SKM-1 treated with dmso at 0.1 percent for 144 hours (cell line): ENCODE data around the gene KIAA1328.

ENCODE experiments used
- DNase-seq: peaks from one replicate; lab custom pipeline; 2025; ENCODE audit not compliant: unreplicated experiment; lab: John Stamatoyannopoulos, UW

Gene KIAA1328

DNA sequence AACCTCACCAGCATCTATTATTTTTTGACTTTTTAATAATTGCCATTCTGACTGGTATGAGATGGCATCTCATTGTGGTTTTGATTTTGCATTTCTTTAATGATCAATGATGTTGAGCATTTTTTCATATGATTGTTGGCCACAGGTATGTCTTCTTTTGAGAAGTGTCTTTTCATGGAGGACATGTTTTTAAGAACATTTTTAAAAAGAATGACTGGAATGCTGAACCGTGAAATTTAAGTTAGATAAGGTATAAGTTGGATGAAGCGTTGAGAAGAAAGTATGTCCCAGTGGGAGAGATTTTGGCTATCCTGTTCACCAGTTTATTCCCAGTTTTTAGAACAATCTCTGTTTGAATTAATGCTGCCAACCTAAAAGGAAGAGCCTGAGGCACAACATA lies 370.8 kb downstream of the KIAA1328 start:
- no peak for DNase-seq

DNA sequence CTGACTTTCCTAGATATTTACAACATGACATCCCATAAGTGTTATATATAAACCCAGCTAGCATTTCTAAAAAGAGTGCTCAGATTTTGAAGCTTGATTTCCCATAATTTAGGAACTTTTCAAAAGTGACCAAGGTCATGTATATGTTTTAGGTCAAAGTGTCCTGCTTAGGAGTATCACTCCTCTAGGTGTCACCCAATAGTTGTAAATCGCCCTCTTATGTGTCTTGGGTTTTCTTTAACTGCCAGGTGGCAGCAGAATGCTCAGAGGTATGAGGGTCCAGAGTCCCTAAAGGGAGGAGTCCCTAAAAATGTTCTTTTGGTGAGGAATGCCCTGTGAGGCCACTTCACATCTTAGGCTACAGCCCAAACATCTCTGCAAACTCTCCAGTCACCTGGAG lies 378.4 kb downstream of the KIAA1328 start:
- no peak for DNase-seq

GRCh38 chr18:37210781-37211180 lies 381.9 kb downstream of the KIAA1328 start:
- DNase-seq = no peak

GRCh38 chr18:37218022-37218590 lies 389.2 kb downstream of the KIAA1328 start:
- no peak for DNase-seq

DNA sequence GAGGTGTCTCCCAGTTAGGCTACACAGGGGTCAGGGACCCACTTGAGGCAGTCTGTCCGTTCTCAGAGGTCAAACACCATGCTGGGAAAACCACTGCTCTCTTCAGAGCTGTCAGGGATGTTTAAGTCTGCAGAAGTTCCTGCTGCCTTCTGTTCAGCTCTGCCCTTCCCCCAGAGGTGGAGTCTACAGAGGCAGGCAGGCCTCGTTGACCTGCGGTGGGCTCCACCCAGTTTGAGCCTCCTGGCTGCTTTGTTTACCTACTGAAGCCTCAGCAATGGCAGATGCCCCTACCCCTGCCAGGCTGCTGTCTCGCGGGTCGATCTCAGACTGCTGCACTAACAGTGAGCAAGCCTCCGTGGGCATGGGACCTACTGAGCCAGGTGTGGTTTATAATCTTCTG lies 390.3 kb downstream of the KIAA1328 start:
- DNase-seq = no peak

DNA sequence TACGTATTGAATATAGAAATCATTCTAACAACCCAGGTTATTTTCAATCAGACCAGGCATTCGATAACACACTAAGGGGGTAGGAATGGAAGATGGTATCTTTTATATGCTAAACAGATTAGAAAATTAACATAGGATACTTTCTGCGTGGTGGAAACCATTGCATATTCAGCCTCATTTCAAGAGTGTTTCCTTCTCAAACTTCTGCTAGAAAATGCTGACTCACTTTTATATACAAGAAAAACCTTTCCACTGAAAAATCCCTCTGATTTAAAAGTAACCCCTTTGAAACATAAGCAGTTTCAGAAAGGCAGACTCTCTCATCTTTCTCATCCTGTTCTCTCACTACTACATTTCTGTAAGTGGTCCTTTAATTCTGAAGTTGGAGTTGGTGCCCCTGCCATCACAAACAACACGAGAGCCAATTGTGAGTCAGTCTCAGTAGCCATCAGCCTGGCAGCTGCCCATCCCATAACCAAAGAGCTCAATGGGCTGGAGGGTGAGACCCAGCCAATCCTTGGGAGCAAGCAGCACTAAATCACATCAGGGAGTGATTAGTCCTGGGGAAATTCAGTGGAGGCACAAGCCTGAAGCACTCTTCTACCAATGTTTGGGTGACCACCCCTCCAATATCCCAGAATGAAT lies 393.5 kb downstream of the KIAA1328 start:
- no peak for DNase-seq

- DNase-seq = no peak
Observed at GRCh38 chr18:37222999-37223378, 394.1 kb downstream of the KIAA1328 start.

GRCh38 chr18:37225279-37225678 lies 396.4 kb downstream of the KIAA1328 start:
- no peak for DNase-seq

DNA sequence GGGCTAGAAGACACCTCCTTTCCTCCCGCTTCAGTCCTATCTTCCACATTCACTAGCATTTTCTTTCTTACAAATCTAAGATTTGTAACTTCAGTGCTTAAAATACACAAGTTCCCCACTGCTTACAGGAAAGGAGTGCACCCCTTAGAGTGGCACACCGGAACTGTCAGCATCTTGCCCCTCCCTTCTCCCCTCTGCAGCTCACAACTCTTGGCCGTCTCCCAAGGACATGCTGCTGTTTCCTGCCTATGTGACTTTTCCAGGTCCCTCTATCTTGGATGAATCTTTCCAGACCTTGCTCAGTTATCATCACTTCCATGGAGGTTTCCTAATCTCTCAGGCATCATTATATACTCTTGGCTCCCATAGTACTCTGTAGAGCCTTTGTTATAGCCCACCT lies 401.8 kb downstream of the KIAA1328 start:
- no peak for DNase-seq

- no peak for DNase-seq
Observed at GRCh38 chr18:37231251-37231650, 402.3 kb downstream of the KIAA1328 start.

- no peak for DNase-seq
Observed at GRCh38 chr18:37235583-37235982, 406.7 kb downstream of the KIAA1328 start.

DNA sequence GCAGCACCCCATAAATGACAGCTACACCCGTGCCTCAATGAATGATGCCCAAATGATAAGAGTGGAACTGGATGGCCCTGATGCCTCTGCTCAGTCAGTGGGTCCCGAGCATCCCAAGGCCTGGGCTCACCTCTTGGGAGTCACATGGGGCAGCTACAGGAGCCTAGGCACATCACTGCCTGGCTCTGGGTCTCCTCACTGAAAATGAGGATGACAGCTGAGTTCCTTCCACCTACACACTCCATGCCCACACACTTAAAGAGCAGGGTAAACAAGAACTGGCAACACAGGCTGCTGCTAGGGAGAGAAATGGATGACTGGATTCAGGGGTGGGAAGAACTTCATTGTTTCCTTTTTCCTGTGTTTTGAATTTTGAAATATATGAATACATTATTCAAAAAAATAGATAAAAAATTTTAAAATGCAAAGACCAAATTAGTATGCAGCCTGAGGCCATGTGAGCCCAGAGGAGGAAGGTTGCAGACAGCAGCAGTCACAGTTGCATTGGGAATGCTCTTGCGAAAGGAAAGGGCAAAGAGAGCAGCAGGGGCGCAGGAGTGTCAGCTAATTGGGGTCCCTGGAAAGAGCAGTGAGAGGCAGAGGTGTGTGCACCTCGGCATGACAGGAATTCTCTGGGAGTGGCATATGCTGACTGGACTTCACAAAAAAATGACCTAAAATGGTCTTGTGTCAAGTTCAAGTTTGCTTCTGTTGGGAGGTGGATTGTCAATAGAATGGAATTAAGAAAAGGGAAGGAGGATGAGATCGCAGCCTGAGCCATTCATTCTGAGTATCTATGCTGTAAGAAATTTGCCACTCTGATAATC lies 409.6 kb downstream of the KIAA1328 start:
- no peak for DNase-seq

DNA sequence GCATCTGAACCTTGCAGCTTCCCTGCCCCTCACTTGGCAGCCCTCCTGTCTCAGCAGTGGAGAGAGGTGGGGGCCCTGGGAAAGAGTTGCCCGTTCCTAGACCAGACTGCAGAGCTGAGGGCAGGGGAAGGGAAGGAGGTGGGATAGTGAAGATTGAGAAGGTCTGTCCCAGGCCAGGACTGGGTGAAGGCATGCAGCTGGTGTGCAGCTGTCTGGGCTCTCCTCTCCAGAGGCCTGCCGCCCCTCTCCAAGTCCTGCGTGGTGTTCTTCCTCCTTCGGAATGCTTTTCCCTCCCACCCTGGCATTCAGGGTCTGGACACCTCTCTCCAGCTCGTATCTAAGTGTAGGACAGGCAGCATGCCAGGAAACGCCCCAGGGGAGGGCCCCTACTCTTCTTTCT lies 413.2 kb downstream of the KIAA1328 start:
- no peak for DNase-seq

DNA sequence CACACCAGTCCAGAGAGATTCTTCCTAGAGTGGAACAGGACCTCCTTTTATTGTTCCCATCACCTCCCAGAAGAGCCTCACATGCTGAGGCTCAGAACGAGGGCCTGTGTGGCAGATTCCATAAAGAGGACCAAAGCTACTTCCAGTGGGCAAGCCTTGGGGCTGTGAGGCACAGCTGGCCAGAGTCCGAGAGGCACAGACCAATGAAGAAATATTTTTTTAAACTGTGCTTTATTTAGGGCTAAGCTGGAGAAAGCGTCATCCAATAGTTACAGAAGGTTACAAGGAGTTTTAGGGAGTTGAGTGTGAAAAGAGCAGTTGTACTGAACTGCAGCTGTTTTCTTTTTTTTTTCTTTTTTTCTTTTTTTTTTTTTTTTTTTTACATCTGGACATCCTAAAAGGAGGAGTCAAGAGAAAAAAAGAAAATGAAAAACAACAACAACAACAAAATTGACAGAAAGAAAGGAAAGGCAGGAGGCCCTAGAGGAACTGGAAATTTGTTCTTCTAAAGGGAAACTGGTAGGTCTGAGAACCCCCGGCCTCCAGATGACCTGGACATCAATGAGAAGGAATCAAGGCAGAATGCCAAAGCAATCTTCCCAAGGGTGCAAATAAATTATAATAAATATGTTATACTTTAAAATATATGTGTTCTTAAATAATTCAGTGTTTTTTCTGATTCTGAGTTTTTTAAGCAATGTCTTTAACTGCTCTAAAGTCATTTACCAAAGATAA lies 414.1 kb downstream of the KIAA1328 start:
- DNase-seq = no peak

DNA sequence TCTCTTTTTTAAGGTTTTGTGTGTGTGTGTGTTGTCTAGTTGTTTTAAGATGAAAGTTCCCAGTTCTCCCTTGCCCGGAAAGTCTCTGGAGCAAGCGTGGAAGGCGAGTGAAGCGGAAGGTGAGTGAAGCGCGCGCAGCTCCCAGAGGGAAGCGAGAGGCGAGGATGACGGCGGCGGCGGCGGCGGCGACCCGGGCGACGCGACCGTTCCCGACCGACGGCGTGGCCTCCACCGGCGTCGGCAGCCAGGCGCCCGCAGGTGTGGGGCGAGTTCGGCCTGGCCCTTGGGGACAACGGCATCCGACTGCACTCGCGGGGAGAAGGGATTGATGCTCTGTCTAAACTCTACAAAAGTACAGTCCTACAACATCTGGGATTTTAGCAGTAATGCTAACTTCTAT lies 414.8 kb downstream of the KIAA1328 start:
- no peak for DNase-seq

- DNase-seq = no peak
Observed at GRCh38 chr18:37244618-37245017, 415.7 kb downstream of the KIAA1328 start.

DNA sequence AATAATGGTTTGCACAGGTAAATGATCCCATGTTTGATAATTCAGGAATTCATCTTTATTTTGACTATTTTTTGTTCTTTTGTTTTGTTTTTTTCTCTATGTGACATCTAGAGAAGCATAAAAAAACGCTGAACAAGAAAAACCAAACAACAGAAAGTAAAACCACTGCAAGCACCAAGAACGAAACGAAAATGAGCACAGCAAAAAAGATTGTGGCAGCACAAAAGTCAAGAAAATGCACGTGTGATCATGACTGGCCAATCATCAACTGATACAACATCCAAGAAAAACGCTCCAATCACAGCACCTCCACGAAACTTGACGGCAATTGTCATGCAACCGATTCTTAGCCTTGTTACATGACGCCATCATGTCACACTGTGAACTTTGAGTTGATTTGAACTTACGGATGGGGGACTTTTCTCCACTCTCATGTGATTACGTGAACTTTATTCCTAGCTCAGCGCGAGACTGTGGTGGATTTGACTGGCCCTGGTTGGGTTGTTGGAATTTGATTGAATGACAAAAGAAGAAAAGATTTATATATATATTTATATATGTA lies 417.9 kb downstream of the KIAA1328 start:
- no peak for DNase-seq

DNA sequence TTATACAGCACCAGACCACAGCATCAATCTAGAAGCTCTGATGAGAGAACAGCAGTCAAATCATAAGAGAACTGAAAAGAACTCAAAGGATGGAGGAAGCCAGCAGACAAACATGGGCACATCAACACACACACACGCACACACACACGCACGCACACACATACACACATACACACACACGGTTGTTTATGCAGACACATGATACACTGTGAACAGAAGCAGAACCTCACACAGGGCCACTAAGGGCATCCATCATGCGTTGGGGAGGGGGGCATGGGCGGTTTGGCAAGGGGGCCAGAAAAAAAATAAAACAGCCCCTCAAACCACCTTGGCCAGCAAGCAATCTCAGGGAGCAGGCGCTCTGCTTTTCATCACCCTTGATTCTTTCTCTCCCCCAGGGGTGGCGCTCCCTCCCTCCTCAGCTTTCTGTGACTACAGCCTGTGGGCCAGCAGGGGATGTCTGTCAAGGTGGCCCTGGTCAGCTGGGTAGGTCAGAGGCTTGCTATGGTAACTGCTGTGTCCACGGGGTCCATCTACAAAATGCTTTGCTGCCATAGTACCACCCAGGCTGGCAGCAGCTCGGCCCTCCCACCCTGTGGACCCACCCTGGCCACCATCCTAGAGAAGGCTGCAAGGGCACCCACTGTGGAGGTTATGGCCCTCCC lies 418.7 kb downstream of the KIAA1328 start:
- no peak for DNase-seq

GRCh38 chr18:37248281-37248680 lies 419.4 kb downstream of the KIAA1328 start:
- DNase-seq = no peak

GRCh38 chr18:37249171-37249886 lies 420.4 kb downstream of the KIAA1328 start:
- no peak for DNase-seq
